MV-4-11 (cell line): ENCODE data around the gene ACSS1.

Source experiments
- DNase-seq: peaks from one replicate; lab custom pipeline; 2025; lab: John Stamatoyannopoulos, UW

ACSS1 gene

GRCh38 chr20:25058051-25058846 lies at the start of gene ACSS1:
ACSS1 (minus strand) TSS chr20:25058139; CDS start chr20:25058102, 37 bp downstream.
- peak; percentile 21 for DNase-seq

- DNase-seq = no peak
These were observed 45.6 kb upstream of the ACSS1 start for GRCh38 chr20:25103526-25103925.

DNA sequence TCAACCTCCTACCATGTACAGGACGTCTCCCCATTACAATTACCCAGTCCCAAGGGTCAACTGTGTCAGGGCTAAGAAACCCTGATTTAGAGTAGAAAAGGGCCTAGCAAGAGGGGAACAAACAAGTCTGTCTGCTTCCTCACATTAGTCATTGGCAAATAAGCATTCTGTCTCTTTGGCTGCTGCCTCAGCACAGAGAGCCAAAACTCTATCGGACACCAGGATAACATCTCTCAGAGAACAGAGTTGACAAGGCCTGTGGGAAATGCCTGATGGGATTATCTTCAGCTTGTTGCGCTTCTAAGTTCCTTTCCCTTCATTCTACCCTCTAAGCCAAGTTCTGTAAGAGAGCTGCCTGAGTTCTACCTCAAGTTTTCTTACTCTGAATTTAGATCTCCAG lies 43.0 kb upstream of the ACSS1 start:
- DNase-seq = no peak

- DNase-seq = no peak
These were observed 41.7 kb upstream of the ACSS1 start for GRCh38 chr20:25099601-25100140.

DNA sequence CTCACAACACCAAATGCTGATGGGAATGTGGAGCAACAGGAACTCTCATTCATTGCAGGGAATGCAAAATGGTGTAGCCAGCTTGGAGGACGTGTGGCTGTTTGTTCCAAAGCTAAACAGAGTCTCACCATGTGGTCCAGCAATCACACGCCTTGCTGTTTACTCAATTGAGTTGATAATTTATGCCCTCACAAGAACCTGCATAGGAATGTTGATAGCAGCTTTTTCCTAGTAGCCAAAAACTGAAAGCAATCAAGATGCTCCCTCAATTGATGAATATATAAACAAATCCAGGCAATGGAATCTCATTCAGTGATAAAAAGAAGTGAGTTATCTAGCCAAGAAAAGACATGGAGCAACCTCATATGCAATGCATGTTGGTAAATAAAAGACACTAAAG lies 39.6 kb upstream of the ACSS1 start:
- no peak for DNase-seq

GRCh38 chr20:25090492-25091429 lies 32.8 kb upstream of the ACSS1 start:
- DNase-seq = no peak

DNA sequence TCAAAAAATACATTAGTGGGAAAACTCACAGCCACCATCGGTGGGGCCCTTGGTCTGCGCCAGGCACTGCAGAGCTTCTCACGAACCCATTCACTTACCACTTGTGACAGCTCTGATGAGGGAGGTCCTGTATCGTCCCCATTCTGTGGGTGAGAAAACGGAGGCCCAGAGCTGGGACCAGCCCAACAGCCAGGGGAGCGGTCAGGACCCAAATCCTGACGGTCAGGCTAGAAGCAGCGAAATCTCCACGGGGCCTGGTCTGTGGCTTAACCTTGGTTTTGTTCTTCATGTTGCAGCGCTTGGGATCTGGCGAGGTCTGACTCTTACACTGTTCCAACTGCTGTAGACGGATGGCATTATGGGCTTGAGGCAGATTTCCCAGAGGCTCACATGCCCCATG lies 31.7 kb upstream of the ACSS1 start:
- DNase-seq = no peak

- DNase-seq = no peak
These were observed 31.2 kb upstream of the ACSS1 start for GRCh38 chr20:25089096-25089495.

GRCh38 chr20:25088267-25088666 lies 30.3 kb upstream of the ACSS1 start:
- no peak for DNase-seq

DNA sequence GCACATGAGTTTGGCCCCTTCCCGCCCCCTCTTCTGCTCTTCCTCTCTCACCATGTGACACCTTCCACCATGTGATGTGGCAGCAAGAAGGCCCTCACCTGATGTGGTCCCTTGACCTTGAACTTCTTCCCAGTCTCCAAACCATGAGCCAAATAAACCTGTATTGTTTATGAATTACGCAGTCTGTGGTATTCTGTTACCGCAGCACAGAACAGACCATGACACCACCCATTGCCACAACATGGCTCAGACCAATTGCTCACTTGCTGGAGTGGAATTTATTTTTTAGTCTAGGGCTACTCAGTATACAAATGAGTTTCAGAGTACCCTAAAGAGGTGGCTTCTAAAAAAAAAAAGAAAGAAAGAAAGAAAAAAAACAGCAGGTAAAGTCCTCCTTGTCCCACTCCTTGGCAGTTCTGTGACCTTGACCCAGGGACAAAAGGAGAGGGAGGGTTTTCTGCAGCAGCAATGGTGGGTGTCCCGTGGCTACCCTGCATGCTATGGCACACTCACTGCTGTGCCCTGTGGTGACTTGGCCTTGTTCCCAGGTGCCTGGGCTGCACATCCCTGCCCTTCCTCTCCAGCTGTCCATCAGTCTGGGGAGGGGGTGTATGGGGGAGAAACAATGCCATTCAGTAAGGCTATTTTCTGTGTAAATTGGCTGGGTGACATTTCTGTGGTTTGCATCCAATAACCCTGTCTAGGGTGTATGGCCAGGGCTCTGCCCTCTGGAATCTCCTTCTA lies 29.4 kb upstream of the ACSS1 start:
- DNase-seq = no peak

- DNase-seq = no peak
These were observed 28.0 kb upstream of the ACSS1 start for GRCh38 chr20:25085756-25086495.

DNA sequence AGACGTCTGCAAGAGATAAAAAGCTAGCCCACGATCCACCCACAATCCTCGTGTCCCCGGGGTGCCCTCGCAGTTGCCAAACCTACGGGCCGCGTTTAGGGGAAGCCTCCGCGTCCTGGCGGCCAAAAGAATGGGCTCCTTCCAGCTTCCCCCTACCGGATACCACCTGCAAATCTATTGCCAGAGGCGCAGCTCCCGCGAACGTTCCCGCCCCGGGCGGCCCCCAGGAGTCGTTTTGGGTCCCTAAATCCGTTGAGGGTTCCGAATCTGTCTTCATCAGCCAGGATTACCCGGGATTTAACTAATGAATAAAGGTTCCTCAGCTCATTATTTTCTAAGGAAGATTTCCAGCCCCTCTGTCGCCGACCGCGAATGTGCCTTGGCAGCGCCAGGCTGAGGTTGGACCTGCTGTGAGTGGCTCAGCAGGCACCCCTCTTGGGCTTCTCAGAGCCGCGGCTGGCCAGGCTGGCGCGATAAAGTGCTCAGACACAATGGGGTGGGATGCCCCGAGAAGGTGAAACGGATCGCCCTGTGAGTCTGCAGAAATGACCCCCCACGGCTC lies 26.8 kb upstream of the ACSS1 start:
- DNase-seq = no peak

GRCh38 chr20:25083773-25084625 lies 26.1 kb upstream of the ACSS1 start:
- DNase-seq = no peak

DNA sequence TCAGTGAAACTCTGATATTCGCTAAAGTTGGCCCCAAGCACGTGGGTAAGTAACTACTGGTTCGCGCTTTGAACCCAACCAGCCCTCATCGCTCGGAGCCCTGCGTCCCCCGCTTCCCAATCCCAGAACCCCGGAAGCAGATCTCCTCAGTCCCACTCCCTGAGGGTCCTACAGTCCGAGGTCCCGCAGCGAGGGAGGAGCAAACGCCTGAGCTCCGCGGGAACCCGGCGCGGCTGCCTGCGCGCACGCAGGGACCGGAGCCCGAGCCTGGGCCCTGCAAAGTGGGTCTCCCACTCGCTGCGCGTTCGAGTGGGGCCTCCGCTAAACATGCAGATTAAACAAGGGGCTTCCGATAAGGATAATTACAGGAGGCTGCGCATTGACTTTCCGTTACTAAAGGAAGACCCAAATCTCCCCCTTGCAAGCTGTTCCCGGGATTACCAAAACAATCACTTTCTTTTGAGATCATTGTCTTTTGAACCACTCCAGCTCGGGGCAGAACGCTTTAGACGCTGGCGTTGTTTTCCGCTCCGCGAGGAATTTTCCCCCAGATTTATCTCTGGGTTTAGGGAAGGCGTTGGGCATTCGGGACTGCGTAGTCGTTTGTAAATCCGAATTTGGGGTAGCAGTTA lies 25.3 kb upstream of the ACSS1 start:
- DNase-seq = no peak

DNA sequence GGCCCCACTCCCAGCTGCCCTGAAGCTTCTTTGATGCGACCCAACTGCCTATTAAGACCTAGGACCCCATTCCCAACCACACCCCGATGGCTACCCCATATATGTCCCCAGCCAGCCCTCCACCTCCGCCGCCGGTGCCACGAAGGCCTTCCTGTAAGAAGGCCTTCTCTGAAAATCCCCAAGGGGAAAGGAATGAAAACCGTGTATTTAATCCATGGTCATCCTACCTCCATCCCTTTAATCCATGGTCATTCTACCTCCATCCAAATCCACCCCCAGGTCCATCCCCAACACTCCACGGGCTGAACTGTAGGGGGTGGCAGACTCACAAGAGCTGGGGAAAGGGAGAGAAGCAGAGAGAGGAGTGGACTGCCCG lies 24.5 kb upstream of the ACSS1 start:
- no peak for DNase-seq

- DNase-seq = no peak
These were observed 24.0 kb upstream of the ACSS1 start, which contains the start of gene VSX1 for GRCh38 chr20:25081730-25082497. VSX1 (minus strand) TSS chr20:25082141; CDS start chr20:25082096, 45 bp downstream.

DNA sequence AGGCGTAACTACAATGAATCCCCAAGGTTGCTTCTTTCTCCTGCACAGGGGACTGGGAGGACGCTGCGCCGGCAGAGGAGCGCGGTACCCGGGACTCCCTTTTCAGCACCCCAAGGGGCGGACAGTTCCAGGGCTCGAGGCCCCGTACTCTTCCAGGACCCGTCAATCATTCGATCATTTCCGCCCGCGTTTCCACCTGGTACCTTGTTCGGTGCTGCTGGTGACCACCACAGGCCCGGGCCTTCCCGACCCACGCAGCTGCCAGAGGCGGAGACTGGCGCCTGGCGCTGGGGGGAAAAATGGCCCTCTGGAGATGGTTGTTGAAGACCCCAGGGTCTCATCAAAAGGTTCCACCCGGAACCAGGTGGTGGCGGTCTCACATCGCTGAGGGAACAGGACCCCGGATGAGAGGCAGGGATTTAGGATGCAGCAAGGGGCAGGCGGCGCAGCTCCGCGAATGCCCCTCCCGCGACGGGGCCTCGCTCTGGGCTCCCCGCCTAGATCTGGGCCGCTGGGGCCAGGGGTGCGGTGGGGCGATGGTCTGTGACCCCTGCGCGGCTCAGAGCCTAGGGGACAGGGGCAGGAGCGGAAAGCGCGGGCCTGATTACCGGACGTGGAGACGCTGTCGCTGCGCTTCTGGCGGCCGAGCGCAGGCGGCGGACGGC lies 23.3 kb upstream of the ACSS1 start:
- DNase-seq = no peak

GRCh38 chr20:25079171-25079570 lies 21.2 kb upstream of the ACSS1 start:
- no peak for DNase-seq
